Non-pigmented ciliary epithelial cell (primary cell): ENCODE data around the gene ADCY2.

Experiments used
- DNase-seq: peaks from one replicate; pipeline ENCODE4 v3.0.0-alpha.2; 2010; ENCODE audit warnings: low read depth

The ADCY2 gene

DNA sequence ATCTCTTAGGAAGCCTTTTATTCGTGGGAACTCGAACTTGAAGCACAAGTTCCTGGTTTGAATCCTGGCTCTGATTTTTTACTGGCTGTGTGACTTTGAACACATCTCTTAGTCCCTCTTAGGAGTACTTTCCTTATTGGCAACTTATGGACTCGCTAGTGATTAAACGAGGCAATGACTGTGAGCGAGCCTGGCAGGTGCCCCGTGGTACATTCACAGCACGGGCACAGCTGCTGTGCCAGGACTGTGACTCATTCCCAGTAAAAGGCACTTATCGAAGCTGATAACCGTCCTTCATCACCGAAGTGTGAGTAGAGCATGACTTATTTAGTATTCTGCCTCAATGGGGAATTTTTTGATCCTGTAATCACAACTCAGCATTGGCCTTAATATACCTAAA lies 432.3 kb downstream of the ADCY2 start:
- no peak for DNase-seq

DNA sequence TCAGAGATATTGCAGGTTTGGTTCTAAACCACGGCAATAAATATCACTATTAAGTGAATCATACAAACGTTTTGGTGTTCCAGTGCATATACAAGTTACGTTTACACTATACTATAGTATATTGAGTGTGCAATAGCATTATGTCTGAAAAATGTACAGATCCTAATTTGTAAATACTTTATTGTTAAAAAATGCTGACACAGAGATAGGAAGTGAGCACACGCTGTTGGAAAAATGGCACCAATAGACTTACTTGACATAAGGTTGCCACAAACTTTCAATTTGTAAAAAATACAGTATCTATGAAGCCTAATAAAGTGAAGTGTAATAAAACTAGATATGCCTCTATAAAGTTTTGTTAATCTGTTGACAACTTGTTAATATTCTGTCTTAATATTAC lies 439.0 kb downstream of the ADCY2 start:
- DNase-seq, result no peak

DNA sequence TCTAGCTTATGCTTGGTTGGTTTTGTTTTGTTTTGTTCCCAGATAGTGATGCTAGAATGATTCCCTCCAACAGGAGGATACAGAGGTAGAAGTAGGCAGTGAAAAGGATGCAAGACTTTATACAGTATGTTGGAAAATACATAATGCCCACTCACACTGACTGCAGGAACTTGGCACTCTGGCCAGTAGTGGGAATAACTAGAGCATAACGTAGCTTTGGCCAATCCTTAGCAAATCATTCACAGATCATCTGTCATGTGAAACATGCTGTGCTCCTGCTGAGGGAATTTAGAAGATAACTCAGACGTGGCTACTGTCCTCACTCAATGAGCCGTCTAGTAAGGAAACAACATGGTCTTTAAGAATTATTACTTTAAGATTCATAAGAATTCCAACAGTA lies 441.5 kb downstream of the ADCY2 start:
- DNase-seq, result no peak

DNA sequence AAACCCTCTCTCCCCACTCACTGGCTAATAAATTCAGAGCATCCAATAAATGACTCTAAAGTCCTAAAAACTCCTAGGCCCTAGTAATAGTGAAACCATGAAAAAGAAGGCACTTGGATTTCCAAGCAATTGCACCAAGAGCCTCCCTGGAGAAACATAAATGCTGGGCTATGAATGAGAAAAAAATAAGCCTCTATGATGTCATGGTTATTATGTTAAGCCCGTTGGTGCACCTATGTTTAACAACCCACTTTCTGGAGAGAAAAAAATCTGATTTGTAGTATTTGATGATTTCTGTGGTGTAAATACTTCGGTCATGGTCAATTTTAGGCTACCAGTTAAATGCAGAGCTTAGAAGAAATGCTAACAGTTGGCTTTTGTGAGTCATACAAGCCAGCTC lies 446.6 kb downstream of the ADCY2 start:
- DNase-seq, result no peak

DNA sequence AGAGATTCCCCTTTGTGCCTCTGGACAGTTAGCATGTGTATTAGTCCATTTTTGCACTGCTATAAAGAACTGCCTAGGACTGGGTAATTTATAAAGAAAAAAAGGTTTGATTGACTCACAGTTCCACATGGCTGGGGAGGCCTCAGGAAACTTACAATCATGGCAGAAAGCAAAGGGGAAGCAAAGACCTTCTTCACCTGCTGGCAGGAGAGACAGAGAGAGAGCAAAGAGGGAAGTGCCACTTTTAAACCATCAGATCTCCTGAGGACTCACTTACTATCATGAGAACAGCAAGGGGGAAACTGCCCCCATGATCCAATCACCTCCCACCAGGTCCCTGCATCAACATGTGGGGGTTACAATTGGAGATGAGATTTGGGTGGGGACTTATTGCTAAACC lies 449.0 kb downstream of the ADCY2 start:
- no peak for DNase-seq

DNA sequence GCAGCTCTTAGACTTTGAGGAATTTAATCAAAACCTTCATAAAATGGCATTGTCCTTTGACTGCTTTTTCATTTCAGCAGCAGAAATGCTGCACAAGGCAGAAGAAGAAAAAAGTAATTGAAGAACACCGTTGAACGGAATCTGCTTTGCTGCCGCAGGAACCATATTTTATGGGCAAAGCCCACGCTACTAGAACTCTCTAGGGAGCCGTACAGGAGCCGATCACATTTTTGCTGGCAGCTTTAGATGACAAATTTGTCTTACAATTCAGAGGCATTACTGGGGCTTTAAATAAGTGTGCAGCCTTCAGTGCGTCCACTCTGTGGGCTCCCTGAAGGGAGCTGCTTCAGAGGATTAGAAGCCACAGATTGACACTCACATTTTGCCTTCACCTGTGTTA lies 449.6 kb downstream of the ADCY2 start:
- no peak for DNase-seq

DNA sequence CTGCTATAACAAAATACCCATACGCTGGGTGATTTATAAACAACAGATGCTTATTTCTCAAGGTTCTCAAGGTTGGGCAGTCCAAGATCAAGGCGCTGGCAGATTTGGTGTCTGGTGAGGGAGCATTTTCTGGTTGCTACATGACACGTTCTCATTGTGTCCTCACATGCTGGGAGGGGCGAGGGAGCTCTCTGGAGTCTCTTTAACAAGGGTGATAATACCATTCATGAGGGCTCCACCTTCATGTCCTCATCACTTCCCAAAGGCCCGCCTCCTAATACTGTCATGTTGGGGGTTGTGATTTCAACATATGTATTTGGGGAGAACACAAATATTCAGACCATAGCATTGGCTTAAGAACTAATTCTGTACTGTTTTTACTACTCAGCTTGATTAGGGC lies 450.4 kb downstream of the ADCY2 start:
- no peak for DNase-seq

DNA sequence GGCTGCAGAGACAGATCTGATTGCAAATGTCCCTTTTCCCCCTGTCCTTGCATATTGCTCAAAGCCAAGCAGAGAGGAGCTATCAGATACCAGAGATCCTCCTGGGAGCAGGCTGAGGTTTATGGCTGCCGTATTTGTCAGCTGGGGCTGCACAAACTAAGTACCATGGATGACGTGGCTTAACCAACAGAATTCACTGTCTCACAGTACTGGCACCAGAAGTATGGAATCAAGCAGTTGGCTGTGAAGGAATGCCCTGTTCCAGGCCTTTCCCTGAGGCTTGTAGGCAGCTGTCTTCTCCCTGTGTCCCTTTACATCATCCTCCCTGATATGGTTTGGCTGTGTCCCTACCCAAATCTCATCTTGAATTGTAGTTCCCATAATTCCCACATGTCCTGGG lies 452.4 kb downstream of the ADCY2 start:
- no peak for DNase-seq

DNA sequence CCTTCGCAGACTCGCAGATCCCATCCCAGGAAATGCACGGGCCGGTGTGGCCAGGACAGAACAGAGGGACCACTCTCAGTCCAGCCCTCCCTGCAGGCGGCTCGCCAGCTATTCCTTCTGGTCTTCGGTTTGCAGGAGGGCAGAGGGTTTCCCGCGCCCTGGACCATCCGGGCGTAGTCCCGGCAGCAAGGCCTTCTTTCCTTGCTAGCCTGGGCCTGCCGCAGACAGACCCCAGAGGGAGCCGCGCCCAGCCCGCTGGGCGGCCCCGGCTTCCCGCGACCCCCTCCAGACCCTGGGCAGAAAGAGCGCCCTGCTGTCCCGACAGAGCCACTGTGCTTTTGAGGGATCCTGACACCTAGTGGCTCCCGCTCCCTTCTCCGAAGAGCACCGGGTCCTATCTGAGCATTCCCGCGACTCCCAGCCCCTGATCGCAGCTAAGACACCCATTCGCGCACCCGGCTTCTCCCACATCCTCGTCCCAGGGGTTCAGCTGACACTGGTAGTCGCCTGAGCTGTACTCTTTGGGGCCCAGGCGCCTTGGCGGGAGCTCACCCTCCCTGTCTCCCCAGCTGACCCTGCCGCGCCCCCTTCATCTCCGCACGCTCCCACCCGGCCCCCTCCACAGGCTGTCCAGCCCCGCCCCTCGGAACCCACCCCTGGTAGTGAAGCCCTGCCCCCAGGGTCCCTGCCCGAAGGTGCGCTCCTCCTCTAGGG lies 453.9 kb downstream of the ADCY2 start:
- DNase-seq, result no peak

DNA sequence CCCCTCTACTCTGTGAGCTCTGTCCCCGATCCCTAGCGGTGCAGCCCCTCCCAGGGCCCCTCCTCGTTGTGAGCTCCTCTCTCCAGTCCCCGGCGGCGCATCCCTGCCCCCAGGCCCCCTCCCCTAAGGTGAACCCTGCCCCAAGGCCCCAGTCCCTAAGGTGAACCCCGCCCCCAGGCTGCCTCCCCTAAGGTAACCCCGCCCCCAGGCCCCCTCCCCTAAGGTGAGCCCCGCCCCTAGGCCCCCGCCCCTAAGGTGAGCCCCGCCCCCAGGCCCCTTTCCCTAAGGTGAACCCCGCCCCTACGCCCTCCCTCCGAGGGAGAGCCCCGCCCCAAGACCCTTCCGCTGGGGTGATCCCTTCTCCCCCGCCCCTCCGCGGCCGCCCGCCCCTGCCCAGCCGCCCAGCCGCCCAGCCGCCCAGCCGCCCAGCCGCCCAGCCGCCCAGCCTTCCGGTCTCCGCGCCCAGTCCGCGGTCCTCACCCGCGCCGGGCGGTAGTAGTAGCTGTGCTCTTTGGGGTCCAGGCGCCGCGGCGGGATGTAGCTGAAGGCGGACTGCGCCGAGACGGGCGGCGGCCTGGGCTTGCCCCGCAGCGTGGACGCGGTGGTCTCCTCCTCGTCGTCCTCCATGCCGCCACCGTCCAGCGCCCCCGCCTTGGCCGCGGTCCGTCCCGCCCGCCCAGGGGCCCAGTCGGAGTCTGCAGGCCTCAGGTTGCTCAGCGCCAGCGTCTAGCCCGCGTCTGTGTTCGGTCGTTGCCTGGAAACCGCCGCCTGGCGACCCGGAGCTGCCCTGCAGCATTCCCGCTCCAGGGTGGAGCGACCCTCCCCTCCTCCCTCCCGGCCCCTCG lies 454.7 kb downstream of the ADCY2 start, which contains the start of gene CFAP90:
TSS of gene CFAP90 (minus strand) at position 739 of the 845 bp plus-strand sequence. CDS start at position 627, 112 bp downstream.
- DNase-seq, result no peak

DNA sequence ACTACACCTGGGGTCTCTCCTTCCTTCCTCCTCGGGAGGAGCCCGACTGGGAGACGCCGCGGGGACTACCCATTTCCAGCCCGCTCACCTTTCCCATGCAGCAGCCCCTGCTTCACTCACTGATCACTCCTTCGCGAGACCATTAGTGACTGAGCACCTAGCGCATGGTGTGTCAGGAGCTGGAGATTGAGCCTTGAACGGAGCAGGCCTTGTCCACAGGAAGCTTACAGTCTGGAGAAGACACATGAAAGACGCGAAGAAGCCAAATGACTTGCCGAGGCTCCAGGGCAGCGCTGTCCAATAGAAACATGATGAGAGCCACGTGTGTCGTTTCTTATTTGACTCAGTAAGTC lies 455.3 kb downstream of the ADCY2 start:
- DNase-seq, result no peak

DNA sequence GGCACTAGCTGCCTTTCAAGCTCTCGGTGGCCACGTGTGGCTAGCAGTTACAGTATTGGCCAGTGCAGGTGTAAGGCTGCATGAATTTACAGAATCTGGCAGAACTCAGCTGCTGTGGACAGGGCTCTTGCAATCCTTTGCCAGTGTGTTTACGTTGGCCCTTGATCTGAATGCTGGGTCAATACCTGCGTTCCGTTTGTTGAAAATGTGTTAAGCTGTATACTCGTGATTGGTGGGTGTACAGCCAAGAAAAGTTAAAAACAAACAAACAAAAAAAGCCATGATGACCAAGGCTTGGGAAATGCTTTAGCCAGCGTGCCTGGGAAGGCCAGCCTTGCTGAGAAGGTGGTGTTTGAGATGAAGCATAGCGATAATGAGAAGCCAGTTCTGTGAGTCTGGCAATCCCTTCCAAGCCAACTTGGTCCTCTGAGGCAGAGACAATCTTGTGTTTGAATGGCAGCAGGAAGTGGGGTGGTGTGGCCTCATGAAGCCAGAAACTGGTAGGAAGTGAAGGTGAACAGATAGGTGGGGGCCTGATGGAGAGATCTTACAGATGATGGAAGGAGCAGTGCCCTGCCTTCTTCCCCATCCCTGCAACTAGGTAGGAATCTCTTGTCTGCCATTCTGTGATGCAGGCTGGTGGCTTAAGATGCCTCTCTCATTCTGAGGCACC lies 455.8 kb downstream of the ADCY2 start:
- no peak for DNase-seq

DNA sequence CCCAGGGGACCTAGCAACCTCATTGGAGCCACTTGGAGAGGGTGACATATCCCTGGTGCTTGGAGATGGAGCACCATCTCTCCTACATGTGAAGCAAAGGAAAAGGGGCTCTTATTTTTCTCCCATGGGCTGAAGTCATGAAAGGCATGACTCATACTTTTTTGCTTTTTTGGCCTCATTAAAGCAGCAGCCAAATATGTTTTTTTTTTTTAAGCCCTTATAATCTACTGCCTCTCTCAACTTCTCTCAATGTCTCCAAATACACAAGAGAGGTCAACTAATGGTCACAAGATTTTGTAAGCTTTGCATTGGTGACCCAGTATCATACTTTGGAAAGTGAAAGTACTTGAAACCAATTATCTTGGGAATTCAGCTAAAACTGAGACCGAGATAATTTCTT lies 456.6 kb downstream of the ADCY2 start:
- DNase-seq, result no peak

DNA sequence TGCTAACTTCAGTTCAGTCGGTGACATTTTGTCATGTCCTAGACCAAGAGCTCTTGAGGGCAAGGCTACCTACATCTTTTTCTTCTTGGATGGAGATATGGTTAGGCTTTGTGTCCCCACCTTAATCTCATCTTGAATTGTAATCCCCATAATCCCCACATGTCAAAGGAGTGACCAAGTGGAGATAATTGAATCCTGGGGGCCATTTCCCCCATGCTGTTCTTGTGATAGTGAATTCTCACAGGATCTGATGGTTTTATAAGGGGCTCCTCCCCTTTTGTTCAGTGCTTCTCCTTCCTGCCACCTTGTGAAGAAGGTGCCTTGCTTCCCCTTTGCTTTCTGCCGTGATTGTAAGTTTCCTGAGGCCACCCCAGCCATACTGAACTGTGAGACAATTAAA lies 457.1 kb downstream of the ADCY2 start:
- no peak for DNase-seq

DNA sequence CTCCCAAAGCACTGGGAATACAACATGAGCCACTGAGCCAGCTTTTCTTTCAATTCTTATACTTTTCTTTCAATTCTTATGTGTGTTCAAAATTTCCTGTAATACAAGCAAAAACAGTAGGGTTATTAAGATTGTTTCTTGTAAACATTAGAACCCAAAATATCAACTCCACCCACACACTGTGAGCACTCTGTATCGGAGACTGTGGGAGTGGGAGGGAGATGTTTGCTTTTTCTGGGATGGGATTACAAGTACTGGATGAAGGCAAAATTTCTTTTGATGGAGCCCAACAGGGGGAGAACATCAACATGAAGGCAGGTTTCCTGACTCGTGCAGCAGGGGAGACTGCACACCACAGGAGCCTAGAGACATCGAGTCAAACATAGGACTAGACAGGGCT lies 459.7 kb downstream of the ADCY2 start:
- DNase-seq, result no peak

DNA sequence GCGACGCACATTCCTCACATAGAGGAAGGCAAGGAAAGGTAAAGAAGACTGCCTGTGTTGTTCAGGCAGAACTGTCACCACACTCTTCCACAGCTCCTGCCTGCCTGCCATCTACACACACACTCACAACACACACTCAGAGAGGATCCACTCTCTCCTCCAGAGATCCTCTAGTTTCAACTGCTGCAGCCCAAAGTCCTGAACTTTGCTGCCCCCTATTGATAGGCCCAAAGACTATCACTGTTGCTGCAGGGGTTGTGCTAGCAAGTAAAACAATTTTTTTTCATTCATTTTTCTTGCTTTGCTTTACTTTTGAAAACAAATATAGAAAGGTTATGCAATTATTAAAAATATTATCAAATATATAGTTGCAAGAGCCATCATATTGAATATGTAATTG lies 460.9 kb downstream of the ADCY2 start:
- no peak for DNase-seq

DNA sequence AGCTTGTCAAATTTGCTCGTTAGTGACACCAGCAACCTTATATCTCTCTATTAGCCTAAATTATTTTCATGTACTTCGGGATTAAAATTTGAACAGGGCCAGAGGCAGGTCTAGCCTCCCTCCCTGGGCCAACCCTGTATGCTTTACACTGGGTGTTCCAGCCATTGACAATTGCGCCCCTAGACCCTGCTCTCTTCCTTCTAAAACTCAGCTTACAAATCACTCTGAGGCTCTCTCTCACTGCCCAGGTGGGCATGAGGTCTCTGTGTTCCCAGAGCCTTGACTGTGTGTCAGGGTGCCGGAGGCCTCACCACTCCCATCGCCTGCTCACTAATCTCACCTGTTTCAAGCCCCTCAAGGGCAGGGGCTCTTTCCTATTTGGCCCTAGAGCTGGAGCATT lies 461.4 kb downstream of the ADCY2 start:
- no peak for DNase-seq

DNA sequence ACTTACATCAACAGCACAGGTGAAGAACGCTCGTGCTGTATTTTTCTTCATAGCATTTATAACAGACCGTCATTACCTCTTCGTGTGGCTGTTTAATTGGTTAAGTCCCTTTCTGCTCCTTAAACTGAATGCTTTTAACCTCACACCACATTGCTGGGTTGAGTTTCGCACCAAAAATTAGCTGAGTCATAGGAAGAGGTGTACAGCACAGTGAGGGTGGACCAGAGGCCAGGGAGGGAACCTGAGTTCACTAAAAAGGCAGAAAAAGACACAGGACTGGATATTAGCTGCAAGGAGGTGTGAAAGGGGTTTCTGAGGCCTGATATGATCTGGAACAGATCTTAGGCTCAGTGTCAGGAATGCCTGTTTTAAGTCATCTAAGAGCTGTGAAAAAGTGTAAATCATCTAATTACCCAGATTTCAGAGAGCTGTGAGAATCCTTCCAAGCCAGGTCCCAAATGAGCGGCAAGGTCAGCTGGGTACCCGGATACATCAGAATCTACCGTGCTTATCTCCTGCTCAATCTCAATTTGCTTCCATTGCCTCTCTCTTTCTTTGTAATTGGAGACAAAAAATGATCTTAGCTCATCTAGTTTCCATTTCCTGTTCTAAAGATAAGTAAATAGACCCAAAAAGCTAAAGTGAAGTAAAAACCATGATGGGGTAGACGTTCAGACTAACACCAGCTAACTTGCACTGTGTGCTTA lies 462.1 kb downstream of the ADCY2 start:
- DNase-seq, result no peak

DNA sequence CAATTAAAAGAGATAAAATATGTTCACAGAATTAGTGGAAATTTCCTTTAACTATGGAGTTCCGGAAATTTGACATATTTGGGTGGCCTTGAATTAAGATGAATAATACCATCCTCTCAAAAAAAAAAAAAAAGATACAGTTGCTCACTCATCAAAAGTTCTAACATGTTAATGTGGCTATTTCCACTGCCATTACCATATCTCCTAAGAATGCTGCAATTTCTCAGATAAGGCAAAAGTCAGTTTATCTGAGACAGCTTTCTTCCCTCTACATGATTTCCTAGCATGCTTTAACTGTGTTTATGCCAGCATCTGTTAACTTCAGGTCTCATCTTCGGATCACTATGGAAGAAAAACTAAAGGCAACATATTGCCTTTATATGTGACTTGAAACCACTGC lies 470.3 kb downstream of the ADCY2 start:
- no peak for DNase-seq

DNA sequence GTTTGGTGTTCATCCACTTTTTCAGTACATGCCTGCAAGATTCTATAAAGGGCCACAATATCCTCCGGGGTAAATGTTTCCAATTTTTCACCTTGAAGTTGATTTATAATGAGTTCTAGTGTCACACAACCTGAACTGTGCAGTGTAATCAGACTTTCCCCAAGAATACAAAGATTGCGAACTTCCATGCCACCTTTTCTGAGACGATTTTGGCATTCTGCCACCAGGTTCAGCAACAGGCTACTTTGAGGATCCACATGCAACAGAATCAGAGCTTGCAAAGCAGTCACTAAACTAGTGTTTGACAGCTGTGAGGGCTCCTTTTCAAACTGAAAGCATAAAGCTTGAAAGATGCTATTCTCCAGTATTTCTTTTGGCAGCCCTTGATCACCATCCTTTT lies 471.3 kb downstream of the ADCY2 start:
- no peak for DNase-seq

DNA sequence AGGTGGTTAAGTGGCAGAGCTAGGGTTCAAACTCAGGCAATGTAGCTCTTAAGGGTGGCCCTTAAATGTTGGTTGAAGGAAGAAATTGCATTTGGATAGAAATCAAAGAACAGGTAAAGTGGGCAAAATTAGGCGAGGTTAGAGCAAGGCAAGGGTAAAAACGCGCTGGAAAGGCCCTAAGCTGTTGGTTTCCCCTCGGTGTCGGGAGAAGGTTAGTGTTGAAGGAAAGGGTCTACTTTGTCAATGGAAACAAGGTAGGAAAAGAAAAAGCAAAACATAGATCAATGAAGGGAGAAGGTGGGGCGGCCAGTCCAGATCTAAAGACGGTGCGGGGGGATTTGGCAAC lies 472.5 kb downstream of the ADCY2 start:
- DNase-seq, result no peak

DNA sequence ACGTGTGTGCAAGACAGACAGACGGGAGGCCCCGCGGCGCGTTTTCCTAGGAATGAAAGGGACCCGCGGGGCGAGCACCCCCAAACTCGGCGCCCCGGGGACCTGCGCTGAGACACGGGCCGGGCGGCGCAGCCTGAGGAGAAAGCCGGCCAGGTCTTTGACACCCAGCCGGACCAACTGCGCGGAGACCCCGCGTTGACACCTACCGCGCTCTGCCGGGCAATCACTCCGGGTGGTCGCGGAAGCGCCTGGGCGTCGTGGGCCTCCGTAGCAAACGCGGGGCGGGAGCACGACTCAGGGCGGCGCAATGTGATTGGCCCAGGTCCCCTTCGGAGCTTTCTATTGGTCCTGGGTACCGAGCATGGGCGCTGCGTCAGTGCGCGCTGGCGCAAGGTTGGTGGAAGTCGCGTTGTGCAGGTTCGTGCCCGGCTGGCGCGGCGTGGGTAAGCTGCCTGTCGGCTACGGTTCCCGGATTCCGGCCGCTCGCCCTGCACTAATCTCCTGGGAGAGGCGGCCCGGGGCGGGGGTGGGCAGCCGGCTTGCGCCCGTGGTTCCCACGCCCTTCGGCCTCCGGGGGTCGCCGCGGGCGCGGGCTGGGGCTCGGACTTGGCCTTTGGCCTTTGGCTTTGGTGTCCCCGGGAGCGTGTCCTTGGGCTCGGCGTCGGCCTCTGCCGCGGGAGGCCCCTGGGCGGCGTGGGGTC lies 473.0 kb downstream of the ADCY2 start, which contains the start of the genes FASTKD3 and MTRR:
TSS of gene FASTKD3 (minus strand) at position 259 of the 701 bp plus-strand sequence. CDS start 948 bp downstream, outside the sequence.
TSS of gene MTRR (plus strand) at position 376 of the 701 bp plus-strand sequence. CDS start 1,647 bp downstream, outside the sequence.
- DNase-seq, result peak; percentile 47
